HepG2 (cell line): ENCODE results near the gene TBL3. TPM values are rescaled to one million over a fixed set of nuclear protein-coding genes. Genes with fewer than 3 reads are reported as not detected.

Experiments
- ATAC-seq: fragments of 200-7000 bp; cut with Tn5 transposase; 3 replicates; pipeline ENCODE4 v1.9.1; 2020; ENCODE audit warnings: mild to moderate bottlenecking, moderate library complexity
- BruUV-seq: library from RNA; stranded (reverse); fragments of 400-500 nt; replicated peaks from 2 replicates; lab custom pipeline; 2021; lab: Mats Ljungman, UMichigan
- CTCF ChIA-PET: fragments of 300-600 bp; formaldehyde crosslinking; extraction: SDS; loops from one replicate; lab custom pipeline; 2021; ENCODE audit warnings: low total read pairs, inconsistent platforms, low intra/inter-chr PET ratio; lab: Yijun Ruan, JAX
- POLR2A ChIA-PET: fragments of 350-600 bp; sonication (Branson Sonifier 250); formaldehyde crosslinking; loops from one replicate; lab custom pipeline; 2020; ENCODE audit warnings: antibody characterized with exemption, inconsistent platforms; lab: Yijun Ruan, JAX
- DNase-seq: peaks from one replicate; pipeline ENCODE4 v3.0.0-alpha.2; 2015; ENCODE audit warnings: low spot score
- FAIRE-seq: peaks from 3 replicates; lab custom pipeline; 2011; peaks lifted over from hg19 to GRCh38; lab: Jason Lieb, UNC
- H2AFZ ChIP-seq: one replicate; pipeline ENCODE4 v1.6.1; 2011; ENCODE audit warnings: low read length, inconsistent platforms
- H3K27ac ChIP-seq: fragments of 300-600 bp; 3 replicates; pipeline ENCODE4 v1.8.0; 2011; ENCODE audit warnings: mixed run types, mild to moderate bottlenecking, mixed read lengths, low read length, inconsistent platforms; ENCODE audit not compliant: insufficient read depth; ENCODE audit errors: extremely low read length
- H3K27me3 ChIP-seq, 2 experiments: fragments of 200-600 bp in 1 of 2; 2 replicates in 1 of 2; 3 replicates in 1 of 2; pipeline versions ENCODE4 v1.6.0 to v1.8.0; 2011; ENCODE audit warnings: low read length in 2 of 2, mild to moderate bottlenecking in 2 of 2, moderate library complexity in 2 of 2, inconsistent platforms in 1 of 2; ENCODE audit not compliant: insufficient read depth in 2 of 2, control insufficient read depth in 1 of 2
- H3K36me3 ChIP-seq, 2 experiments: fragments of 200-600 bp in 1 of 2; replicated peaks in 1 of 2; 2 replicates in 1 of 2; 3 replicates in 1 of 2; pipeline versions ENCODE4 v1.5.1 to v1.8.0; 2011; ENCODE audit warnings: low read length in 2 of 2, inconsistent platforms in 1 of 2; ENCODE audit not compliant: insufficient read depth in 2 of 2, control insufficient read depth in 1 of 2
- H3K4me1 ChIP-seq: 2 replicates; pipeline ENCODE4 v1.5.1; 2012; ENCODE audit warnings: low read length, inconsistent platforms; ENCODE audit not compliant: insufficient read depth
- H3K4me2 ChIP-seq: 2 replicates; pipeline ENCODE4 v1.6.0; 2011; ENCODE audit warnings: low read depth, low read length, inconsistent platforms
- H3K4me3 ChIP-seq, 3 experiments: fragments of 200-600 bp in 1 of 3; sonication (generic), shearing (Covaris generic) in 1 of 3; replicated peaks in 1 of 3; 2 replicates each; pipeline ENCODE4 v1.5.1; 2011 to 2016; ENCODE audit warnings: low read length in 3 of 3, inconsistent platforms in 2 of 3, low read depth in 2 of 3, mild to moderate bottlenecking in 2 of 3, control low read depth in 1 of 3, mixed read lengths in 1 of 3; ENCODE audit not compliant: insufficient read depth in 1 of 3
- H3K79me2 ChIP-seq: one replicate; pipeline ENCODE4 v1.6.1; 2011; ENCODE audit warnings: low read length, inconsistent platforms; ENCODE audit not compliant: insufficient read depth
- H3K9ac ChIP-seq: 2 replicates; pipeline ENCODE4 v1.6.0; 2011; ENCODE audit warnings: mild to moderate bottlenecking, low read depth, low read length, inconsistent platforms; ENCODE audit not compliant: insufficient read depth
- H3K9me3 ChIP-seq: 2 replicates; pipeline ENCODE4 v1.5.1; 2012; ENCODE audit warnings: mild to moderate bottlenecking, low read length
- H4K20me1 ChIP-seq: 2 replicates; pipeline ENCODE4 v1.6.0; 2011; ENCODE audit warnings: inconsistent platforms, mild to moderate bottlenecking, low read length, moderate library complexity; ENCODE audit not compliant: insufficient read depth
- BHLHE40 ChIP-seq: IDR thresholded peaks from 2 replicates; pipeline ENCODE4 v1.6.1; 2011; ENCODE audit warnings: low read length, improper control_type of control experiment
- HOXA5 ChIP-seq: sonication (generic); formaldehyde crosslinking; IDR thresholded peaks from 2 replicates; pipeline ENCODE4 v1.4.0; 2020; ENCODE audit warnings: missing genetic modification reagents
- KLF9 ChIP-seq: IDR thresholded peaks from 2 replicates; pipeline ENCODE4 v1.6.1; 2016; ENCODE audit warnings: low read depth
- MAFF ChIP-seq: IDR thresholded peaks from 2 replicates; pipeline ENCODE4 v1.6.1; 2011; ENCODE audit warnings: low read depth, low read length, improper control_type of control experiment
- MBD4 ChIP-seq: IDR thresholded peaks from 2 replicates; pipeline ENCODE4 v1.6.1; 2012; ENCODE audit warnings: low read length, inconsistent platforms, borderline replicate concordance
- MNT ChIP-seq: fragments of 450-650 bp; IDR thresholded peaks from 2 replicates; pipeline ENCODE4 v1.6.1; 2016
- MTA1 ChIP-seq: sonication (generic); formaldehyde crosslinking; IDR thresholded peaks from 2 replicates; pipeline ENCODE4 v1.4.0; 2020; ENCODE audit warnings: missing genetic modification reagents, mild to moderate bottlenecking, borderline replicate concordance
- PITX1 ChIP-seq: sonication (generic); formaldehyde crosslinking; IDR thresholded peaks from 2 replicates; pipeline ENCODE4 v1.5.1; 2020; ENCODE audit warnings: mild to moderate bottlenecking, missing genetic modification reagents
- POLR2G ChIP-seq: fragments of 200-400 bp; formaldehyde crosslinking; IDR thresholded peaks from 2 replicates; pipeline ENCODE4 v1.6.1; 2018; ENCODE audit warnings: mild to moderate bottlenecking, low read depth, low read length, moderate library complexity
- RBFOX2 ChIP-seq: fragments of 200-400 bp; formaldehyde crosslinking; IDR thresholded peaks from 2 replicates; pipeline ENCODE4 v1.6.1; 2017; ENCODE audit warnings: low read depth, mild to moderate bottlenecking, low read length
- RBM22 ChIP-seq: fragments of 200-400 bp; formaldehyde crosslinking; optimal IDR thresholded peaks from 2 replicates; pipeline ENCODE3; 2017; ENCODE audit warnings: mild to moderate bottlenecking, low read length, moderate library complexity
- STAT5B ChIP-seq: sonication (generic); formaldehyde crosslinking; IDR thresholded peaks from 2 replicates; pipeline ENCODE4 v1.4.0; 2020; ENCODE audit warnings: missing genetic modification reagents
- TOPORS ChIP-seq: sonication (generic); formaldehyde crosslinking; IDR thresholded peaks from 2 replicates; pipeline ENCODE4 v1.8.0; 2023; ENCODE audit warnings: mild to moderate bottlenecking, missing genetic modification reagents
- ZBTB38 ChIP-seq: sonication (generic); formaldehyde crosslinking; IDR thresholded peaks from 2 replicates; pipeline ENCODE4 v1.5.1; 2020; ENCODE audit warnings: mild to moderate bottlenecking, missing genetic modification reagents
- ZNF34 ChIP-seq: sonication (generic); formaldehyde crosslinking; IDR thresholded peaks from 2 replicates; pipeline ENCODE4 v1.4.0; 2020; ENCODE audit warnings: mild to moderate bottlenecking, missing genetic modification reagents, borderline replicate concordance
- ZNF703 ChIP-seq: sonication (generic); formaldehyde crosslinking; IDR thresholded peaks from 2 replicates; pipeline ENCODE4 v1.5.1; 2020; ENCODE audit warnings: missing genetic modification reagents, mild to moderate bottlenecking, moderate library complexity, borderline replicate concordance
- ZSCAN21 ChIP-seq: sonication (generic); formaldehyde crosslinking; IDR thresholded peaks from 2 replicates; pipeline ENCODE4 v1.8.0; 2022; ENCODE audit warnings: mild to moderate bottlenecking, missing genetic modification reagents, moderate library complexity, borderline replicate concordance
- WGBS: methylation state at CpG from one replicate; pipeline ENCODE4 v1.1.6; 2017; ENCODE audit warnings: low lambda C conversion rate; 5-methylcytosine and 5-hydroxymethylcytosine counted together
- in situ Hi-C: cut with HindIII; loops from 2 replicates; pipeline ENCODE4 v1.10.0; 2017; ENCODE audit warnings: low pct_unique_long_range_greater_than_20kb; ENCODE audit not compliant: extremely low pct_ligation_motif_present
- intact Hi-C: fragments of 100-400 bp; cut with micrococcal nuclease; formaldehyde crosslinking; loops from one replicate; pipeline ENCODE4 v1.10.0; 2022; ENCODE audit not compliant: unreplicated experiment
- polyA plus RNA-seq, 8 experiments: library from polyadenylated mRNA; depleted of rRNA in 3 of 8; stranded (reverse) in 7 of 8; unstranded in 1 of 8; fragments of >200 nt; fragmentation: Illumina TruSeq in 4 of 8; extraction: Trizol in 4 of 8; gene quantifications; 2 replicates each; pipeline versions ENCODE4 v1.2.1 to v1.2.3, GENCODE V29; 2011 to 2016; ENCODE audit warnings: low read depth in 4 of 8, missing spikeins in 1 of 8, mixed read lengths in 1 of 8; ENCODE audit not compliant: insufficient read depth in 1 of 8
- total RNA-seq, 5 experiments: library from RNA; depleted of rRNA; stranded (reverse); fragments of >200 nt; fragmentation: Illumina TruSeq; extraction: Trizol; gene quantifications; 2 replicates each; pipeline ENCODE4 v1.2.3, GENCODE V29; 2016; ENCODE audit warnings: low read depth in 1 of 5

The TBL3 gene
- total and polyA plus RNA-seq, 2 of the 13 experiments (the other 11 are each of a cell fraction or from before 2014, with no cell fraction given), result 16.8 to 38.0 TPM

GRCh38 chr16:2007081-2007836 is 35.4 kb downstream of the TBL3 start:
- WGBS, result 88% methylated on average over 9 of the region's 16 CpGs
- CTCF ChIA-PET, result no interaction called here
- Histone ChIP-seq H4K20me1 (peaks cover 18% of the 10 kb centered on the region; the same call in 1 of the 2 replicates), H3K9ac (peak overlapping the region; percentile 93; the same call in 1 of the 2 replicates), H3K4me3 (peak overlapping the region in 2 of 3 experiments; percentile 76 to 79; a peak in 5 of 6 replicates), H3K27ac (no peak overlapping the region), H3K79me2 (peaks cover 52% of the 10 kb centered on the region), H3K4me1 (peaks cover 66% of the 10 kb centered on the region), H3K4me2 (peak overlapping the region; percentile 83)
- ATAC-seq, result no peak
- POLR2A ChIA-PET, result interaction anchor here (1.0 to 2.1 kb wide), 6 partner anchors 17 to 243 kb away, joined by 3 to 16 read pairs (median 6); partner anchors contain the start of genes RPS2 and TRAF7
- no TSS peak for BruUV-seq
- TF ChIP-seq RBFOX2 (0 out of 2 replicates have a peak, but pooled peaks have one; percentile 30), MNT (peak; percentile 71), STAT5B (no peak)
- TF ChIP-seq, all 625 proteins: peak for 2
- DNase-seq (no peak), FAIRE-seq (no peak)
- Histone ChIP-seq H2AFZ (no peak overlapping the region), H3K9me3 (no peaks in the 10 kb centered on the region), H3K36me3 (peaks cover 4 to 12% of the 10 kb centered on the region in 2 experiments; a peak in 2 of 5 replicates), H3K27me3 (no peaks in the 10 kb centered on the region)
- in situ Hi-C loops (no loop called here), intact Hi-C loops (no loop called here)

GRCh38 chr16:2008009-2008526 is 36.2 kb downstream of the TBL3 start:
- no peak overlapping the region for H3K27ac ChIP-seq
- ChIA-PET CTCF (interaction anchor here (1.4 kb wide), 1 partner anchor 133 kb away, joined by 4 read pairs; no protein-coding TSS in a partner anchor), POLR2A (interaction anchor here (1.0 to 2.1 kb wide), 15 partner anchors 8 to 242 kb away, joined by 3 to 16 read pairs (median 5); partner anchors contain the start of genes GFER, NHERF2, RPS2 and TRAF7)
- H3K9me3 ChIP-seq, result no peaks in the 10 kb centered on the region
- intact Hi-C loops (no loop called here), in situ Hi-C loops (no loop called here)
- H3K4me2 ChIP-seq, result peak overlapping the region; percentile 83
- FAIRE-seq, result no peak
- no peaks in the 10 kb centered on the region for H3K27me3 ChIP-seq
- DNase-seq, result no peak
- TSS peak; percentile 80 for BruUV-seq
- peak overlapping the region; percentile 93 for H3K9ac ChIP-seq
- ATAC-seq, result no peak
- H3K79me2 ChIP-seq, result peaks cover 52% of the 10 kb centered on the region
- H3K4me1 ChIP-seq, result peaks cover 67% of the 10 kb centered on the region
- no peak overlapping the region for H2AFZ ChIP-seq
- peaks cover 3 to 4% of the 10 kb centered on the region in 2 experiments; a peak in 2 of 5 replicates for H3K36me3 ChIP-seq
- H3K4me3 ChIP-seq, result peak overlapping the region; percentile 76 to 81 (median 79)
- H4K20me1 ChIP-seq, result peaks cover 18% of the 10 kb centered on the region; the same call in 1 of the 2 replicates
- 51% methylated on average over 12 of the region's 15 CpGs for WGBS
- no peak for TF ChIP-seq MTA1 (CRISPR knock-in tag)
- 0 out of 2 replicates have a peak, but pooled peaks have one; percentile 17 for TF ChIP-seq ZBTB38 (CRISPR knock-in tag)
- no peak for TF ChIP-seq ZSCAN21
- no peak for TF ChIP-seq POLR2G
- no peak for TF ChIP-seq HOXA5
- TF ChIP-seq KLF9 (CRISPR knock-in tag), result no peak
- no peak for TF ChIP-seq ZNF34 (CRISPR knock-in tag)
- no peak for TF ChIP-seq RBM22
- no peak for TF ChIP-seq ZNF703 (CRISPR knock-in tag)
- TF ChIP-seq MAFF, result no peak
- TF ChIP-seq BHLHE40, result 0 out of 2 replicates have a peak, but pooled peaks have one; percentile 42
- TF ChIP-seq PITX1, result 0 out of 2 replicates have a peak, but pooled peaks have one; percentile 4
- TF ChIP-seq TOPORS, result no peak
- no peak for TF ChIP-seq MBD4
